Activated naive CD4-positive, alpha-beta T cell treated with anti-CD3 and anti-CD28 coated beads, Interleukin-2, amount 50 U/mL, for 16 hours (primary cell): Measurements from ENCODE around the gene LHX2.

Source experiments
- DNase-seq: peaks from one replicate; pipeline ENCODE4 v3.0.0-alpha.2; 2020

The LHX2 gene

GRCh38 chr9:124014211-124014955 is 2.8 kb downstream of the LHX2 start:
- DNase-seq: no peak

GRCh38 chr9:124014956-124015660 is 3.5 kb downstream of the LHX2 start:
- no peak for DNase-seq

- no peak for DNase-seq
These were observed 4.1 kb downstream of the LHX2 start for GRCh38 chr9:124015661-124016131.

GRCh38 chr9:124016175-124017050 is 4.8 kb downstream of the LHX2 start:
- no peak for DNase-seq

GRCh38 chr9:124017051-124017928 is 5.7 kb downstream of the LHX2 start:
- no peak for DNase-seq

GRCh38 chr9:124017929-124018729 is 6.6 kb downstream of the LHX2 start:
- DNase-seq: no peak

GRCh38 chr9:124018730-124019697 is 7.4 kb downstream of the LHX2 start:
- DNase-seq: no peak

- no peak for DNase-seq
These were observed 8.4 kb downstream of the LHX2 start for GRCh38 chr9:124019771-124020519.

GRCh38 chr9:124020520-124021384 is 9.2 kb downstream of the LHX2 start:
- DNase-seq: no peak

- no peak for DNase-seq
These were observed 9.8 kb downstream of the LHX2 start for GRCh38 chr9:124021385-124021769.

GRCh38 chr9:124022201-124023121 is 10.9 kb downstream of the LHX2 start:
- DNase-seq: no peak

- DNase-seq: no peak
These were observed 12.5 kb downstream of the LHX2 start for GRCh38 chr9:124024107-124024506.

- no peak for DNase-seq
These were observed 18.0 kb downstream of the LHX2 start for GRCh38 chr9:124029617-124030016.

GRCh38 chr9:124030969-124031451 is 19.4 kb downstream of the LHX2 start:
- no peak for DNase-seq

- DNase-seq: no peak
These were observed 20.7 kb downstream of the LHX2 start for GRCh38 chr9:124032247-124032646.

- no peak for DNase-seq
These were observed 21.8 kb downstream of the LHX2 start for GRCh38 chr9:124033348-124033747.

- DNase-seq: no peak
These were observed 22.4 kb downstream of the LHX2 start for GRCh38 chr9:124033967-124034366.
